ENCODE measurements around the gene GLRB. TPM values are rescaled to one million over a fixed set of nuclear protein-coding genes. Genes with fewer than 3 reads are reported as not detected.
A peak's percentile ranks its signal among the peaks of the same experiment; 100 is the strongest.
"Not testable (repeated sequence)": the region's sequence is repeated elsewhere in the genome, so short reads cannot be mapped to it uniquely, and the experiment has no call there.

GLRB gene
- total RNA-seq, 1 donor from 2014 or later: 6.1 TPM

- Histone ChIP-seq H3K27me3 (no peaks in the 10 kb centered on the region), H4K20me1 (ENCODE audit: low read depth) (no peaks in the 10 kb centered on the region), H3K9me3 (ENCODE audit: low read depth) (no peaks in the 10 kb centered on the region), H3K36me3 (no peaks in the 10 kb centered on the region), H3K79me2 (ENCODE audit: low read depth) (no peaks in the 10 kb centered on the region), H3K4me2 (no peak overlapping the region), H3K27ac (no peak overlapping the region), H3K4me3 (no peak overlapping the region), H3K4me1 (no peaks in the 10 kb centered on the region), H2AFZ (replicated peaks) (no peak overlapping the region), H3F3A (ENCODE audit: low read depth) (no peaks in the 10 kb centered on the region), H3K9ac (no peak overlapping the region)
- Mint-ChIP-seq H3K27ac (no peak overlapping the region), H3K27me3 (ENCODE audit: insufficient read depth, low read depth) (peaks cover 2% of the 10 kb centered on the region), H3K9me3 (no peaks in the 10 kb centered on the region), H3K4me1 (peaks cover 5% of the 10 kb centered on the region), H3K36me3 (no peaks in the 10 kb centered on the region), H3K4me3 (no peak overlapping the region)
- no peak for DNase-seq (ENCODE audit: low spot score)
- TF ChIP-seq EZH2 (IDR thresholded peaks at IDR 0.05): no peak
These were observed 25.4 kb upstream of the GLRB start for GRCh38 chr4:157050561-157050960.

- peaks cover 5% of the 10 kb centered on the region for H3K4me1 Mint-ChIP-seq
- Histone ChIP-seq H3K79me2 (ENCODE audit: low read depth) (no peaks in the 10 kb centered on the region), H3F3A (ENCODE audit: low read depth) (no peaks in the 10 kb centered on the region), H2AFZ (replicated peaks) (no peak overlapping the region), H3K27me3 (no peaks in the 10 kb centered on the region), H3K4me2 (no peak overlapping the region), H3K4me1 (no peaks in the 10 kb centered on the region), H4K20me1 (ENCODE audit: low read depth) (no peaks in the 10 kb centered on the region), H3K9me3 (ENCODE audit: low read depth) (no peaks in the 10 kb centered on the region), H3K9ac (no peak overlapping the region), H3K4me3 (no peak overlapping the region), H3K27ac (no peak overlapping the region), H3K36me3 (no peaks in the 10 kb centered on the region)
- peak overlapping the region; percentile 85 for H3K27ac Mint-ChIP-seq
- no peak for DNase-seq (ENCODE audit: low spot score)
- H3K4me3 Mint-ChIP-seq: no peak overlapping the region
- H3K27me3 Mint-ChIP-seq (ENCODE audit: insufficient read depth, low read depth): peaks cover 2% of the 10 kb centered on the region
- TF ChIP-seq EZH2phosphoT487 (IDR thresholded peaks at IDR 0.05) (no peak), CTCF (IDR thresholded peaks at IDR 0.05) (no peak), EZH2 (IDR thresholded peaks at IDR 0.05) (no peak)
- no peaks in the 10 kb centered on the region for H3K9me3 Mint-ChIP-seq
- H3K36me3 Mint-ChIP-seq: no peaks in the 10 kb centered on the region
These were observed 23.4 kb upstream of the GLRB start for GRCh38 chr4:157052429-157053040.

- H3K4me3 Mint-ChIP-seq: no peak overlapping the region
- Histone ChIP-seq H3F3A (ENCODE audit: low read depth) (no peaks in the 10 kb centered on the region), H3K27ac (no peak overlapping the region), H3K27me3 (no peaks in the 10 kb centered on the region), H3K79me2 (ENCODE audit: low read depth) (no peaks in the 10 kb centered on the region), H3K4me3 (no peak overlapping the region), H3K4me2 (no peak overlapping the region), H4K20me1 (ENCODE audit: low read depth) (no peaks in the 10 kb centered on the region), H2AFZ (replicated peaks) (no peak overlapping the region), H3K36me3 (no peaks in the 10 kb centered on the region), H3K4me1 (peaks cover 6% of the 10 kb centered on the region), H3K9me3 (ENCODE audit: low read depth) (no peaks in the 10 kb centered on the region), H3K9ac (no peak overlapping the region)
- no peaks in the 10 kb centered on the region for H3K9me3 Mint-ChIP-seq
- DNase-seq (ENCODE audit: low spot score): no peak
- no peak overlapping the region for H3K27ac Mint-ChIP-seq
- TF ChIP-seq EZH2phosphoT487 (IDR thresholded peaks at IDR 0.05): no peak
- no peak for TF ChIP-seq EZH2 (IDR thresholded peaks at IDR 0.05)
- no peak for TF ChIP-seq CTCF (IDR thresholded peaks at IDR 0.05)
- no peaks in the 10 kb centered on the region for H3K36me3 Mint-ChIP-seq
- peaks cover 5% of the 10 kb centered on the region for H3K4me1 Mint-ChIP-seq
- peaks cover 4% of the 10 kb centered on the region for H3K27me3 Mint-ChIP-seq (ENCODE audit: insufficient read depth, low read depth)
These were observed 18.7 kb upstream of the GLRB start for GRCh38 chr4:157057218-157057617.

- H3K9me3 ChIP-seq (ENCODE audit: low read depth); H3K4me1 Mint-ChIP-seq; H3K4me3 ChIP-seq; H3K27me3 ChIP-seq; H3K36me3 ChIP-seq; H3F3A ChIP-seq (ENCODE audit: low read depth); H3K36me3 Mint-ChIP-seq; H3K9ac ChIP-seq; H3K27me3 Mint-ChIP-seq (ENCODE audit: insufficient read depth, low read depth); H3K4me2 ChIP-seq; H3K27ac Mint-ChIP-seq; DNase-seq (ENCODE audit: low spot score); H3K27ac ChIP-seq; H3K79me2 ChIP-seq (ENCODE audit: low read depth); H3K4me1 ChIP-seq; H4K20me1 ChIP-seq (ENCODE audit: low read depth); H3K4me3 Mint-ChIP-seq; H3K9me3 Mint-ChIP-seq: not testable (repeated sequence)
- peak overlapping the region; percentile 61 for H2AFZ ChIP-seq (replicated peaks)
These were observed 17.1 kb upstream of the GLRB start for GRCh38 chr4:157058899-157059298.
